CD14-positive monocyte (primary cell): Measurements from ENCODE around the gene SLC28A3. TPM values are rescaled to one million over a fixed set of nuclear protein-coding genes. Genes with fewer than 3 reads are reported as not detected.

Experiments
- DNase-seq, 3 donors: peaks; one replicate each; pipeline ENCODE4 v3.0.0-alpha.2; 2011 to 2022
- H2AFZ ChIP-seq: 2 replicates; pipeline ENCODE4 v1.6.0; 2012; ENCODE audit warnings: mild to moderate bottlenecking, low read depth, low read length, inconsistent platforms; ENCODE audit not compliant: insufficient read depth, poor library complexity, severe bottlenecking
- H3K27ac ChIP-seq, 2 donors: 1 replicate in 1 of 2; 2 replicates in 1 of 2; pipeline ENCODE4 v1.5.1; 2012 to 2013; ENCODE audit warnings: low read length in 2 of 2, control low read depth in 1 of 2, inconsistent platforms in 1 of 2, low read depth in 1 of 2, mild to moderate bottlenecking in 1 of 2
- H3K27me3 ChIP-seq, 2 donors: one replicate each; pipeline versions ENCODE4 v1.6.0 to v1.6.1; 2011 to 2013; ENCODE audit warnings: low read length in 2 of 2; ENCODE audit not compliant: control insufficient read depth in 2 of 2, insufficient read depth in 2 of 2
- H3K36me3 ChIP-seq, 2 donors: replicated peaks in 1 of 2; 1 replicate in 1 of 2; 2 replicates in 1 of 2; pipeline versions ENCODE4 v1.5.1 to v1.6.1; 2012 to 2013; ENCODE audit warnings: low read length in 2 of 2, control low read depth in 1 of 2, inconsistent platforms in 1 of 2, mild to moderate bottlenecking in 1 of 2; ENCODE audit not compliant: insufficient read depth in 2 of 2, control insufficient read depth in 1 of 2
- H3K4me1 ChIP-seq, 2 donors: 1 replicate in 1 of 2; 2 replicates in 1 of 2; pipeline versions ENCODE4 v1.5.1 to v1.6.1; 2012 to 2013; ENCODE audit warnings: low read length in 2 of 2, control low read depth in 1 of 2, inconsistent platforms in 1 of 2, mild to moderate bottlenecking in 1 of 2, moderate library complexity in 1 of 2; ENCODE audit not compliant: insufficient read depth in 2 of 2, control insufficient read depth in 1 of 2
- H3K4me2 ChIP-seq: replicated peaks from 2 replicates; pipeline ENCODE3; 2012; ENCODE audit warnings: low read length, moderate library complexity, mild to moderate bottlenecking; ENCODE audit not compliant: poor library complexity, severe bottlenecking; ENCODE audit errors: extremely low read depth
- H3K4me3 ChIP-seq, 3 experiments: fragments of 200-600 bp in 1 of 3; sonication (generic) in 1 of 3; replicated peaks in 1 of 3; 1 replicate in 2 of 3; 2 replicates in 1 of 3; pipeline ENCODE4 v1.5.1; 2011 to 2013; ENCODE audit warnings: low read length in 3 of 3, mild to moderate bottlenecking in 3 of 3, control low read depth in 2 of 3, low read depth in 2 of 3, inconsistent platforms in 1 of 3, moderate library complexity in 1 of 3
- H3K79me2 ChIP-seq: 2 replicates; pipeline ENCODE4 v1.6.0; 2012; ENCODE audit warnings: mild to moderate bottlenecking, control low read depth, inconsistent platforms, low read length, moderate library complexity; ENCODE audit not compliant: insufficient read depth
- H3K9ac ChIP-seq: 2 replicates; pipeline ENCODE4 v1.6.0; 2017; ENCODE audit warnings: low read length, mild to moderate bottlenecking; ENCODE audit not compliant: insufficient read depth, poor library complexity, severe bottlenecking
- H3K9me3 ChIP-seq, 2 donors: replicated peaks in 1 of 2; 1 replicate in 1 of 2; 2 replicates in 1 of 2; pipeline versions ENCODE4 v1.5.1 to v1.6.1; 2012 to 2013; ENCODE audit warnings: low read length in 2 of 2, control low read depth in 1 of 2; ENCODE audit not compliant: control insufficient read depth in 1 of 2, insufficient read depth in 1 of 2
- H4K20me1 ChIP-seq: 2 replicates; pipeline ENCODE4 v1.6.0; 2012; ENCODE audit warnings: mild to moderate bottlenecking, low read length, control low read depth, moderate library complexity; ENCODE audit not compliant: insufficient read depth
- H3K27ac Mint-ChIP-seq, 7 donors: one replicate each; pipeline ENCODE4 v1.8.0; 2020; ENCODE audit warnings: mild to moderate bottlenecking in 7 of 7, mixed read lengths in 7 of 7, moderate library complexity in 6 of 7, inconsistent platforms in 2 of 7
- H3K27me3 Mint-ChIP-seq, 3 donors: one replicate each; pipeline ENCODE4 v1.8.0; 2021 to 2022; ENCODE audit warnings: low read depth in 3 of 3, mild to moderate bottlenecking in 3 of 3, mixed read lengths in 3 of 3, moderate library complexity in 3 of 3, inconsistent platforms in 1 of 3
- H3K36me3 Mint-ChIP-seq, 2 donors: one replicate each; pipeline ENCODE4 v1.8.0; 2020; ENCODE audit warnings: mixed read lengths in 2 of 2, inconsistent platforms in 1 of 2, mild to moderate bottlenecking in 1 of 2
- H3K4me1 Mint-ChIP-seq: one replicate; pipeline ENCODE4 v1.8.0; 2020; ENCODE audit warnings: mild to moderate bottlenecking, mixed read lengths
- H3K4me3 Mint-ChIP-seq, 2 donors: one replicate each; pipeline ENCODE4 v1.8.0; 2020; ENCODE audit warnings: mild to moderate bottlenecking in 2 of 2, mixed read lengths in 2 of 2, moderate library complexity in 1 of 2
- H3K9me3 Mint-ChIP-seq, 7 donors: one replicate each; pipeline ENCODE4 v1.8.0; 2020 to 2022; ENCODE audit warnings: mixed read lengths in 7 of 7, mild to moderate bottlenecking in 6 of 7, moderate library complexity in 6 of 7, inconsistent platforms in 2 of 7
- CTCF ChIP-seq: fragments of 200-600 bp; IDR thresholded peaks from one replicate; pipeline ENCODE4 v1.8.0; 2022; ENCODE audit warnings: antibody characterized with exemption, mild to moderate bottlenecking
- WGBS: methylation state at CpG from one replicate; pipeline ENCODE4 v1.1.5; 2013; ENCODE audit warnings: missing lambda C conversion rate; ENCODE audit not compliant: insufficient coverage; 5-methylcytosine and 5-hydroxymethylcytosine counted together
- intact Hi-C, 2 donors: fragments of 100-400 bp; cut with micrococcal nuclease; formaldehyde crosslinking; loops; one replicate each; pipeline versions ENCODE4 v1.15.0 to v1.15.1; 2023
- polyA plus RNA-seq, 3 donors: library from polyadenylated mRNA; depleted of rRNA in 1 of 3; unstranded in 2 of 3; stranded (reverse) in 1 of 3; fragments of 300-500 nt in 2 of 3; fragments of >200 nt in 1 of 3; fragmentation: Illumina TruSeq in 2 of 3; gene quantifications; 1 replicate in 2 of 3; 2 replicates in 1 of 3; pipeline ENCODE4 v1.2.3, GENCODE V29; 2012 to 2021

SLC28A3 gene
- polyA plus RNA-seq, 3 donors = 1.9 TPM; not detected in 2

GRCh38 chr9:84315278-84315877 lies 25.2 kb downstream of the SLC28A3 start:
- intact Hi-C loops = loop anchor here in 1 of 2 donors (1.0 to 2.0 kb wide), 2 partner anchors 53 to 377 kb away; no protein-coding TSS in a partner anchor
- Histone ChIP-seq H3K79me2 (no peaks in the 10 kb centered on the region), H3K4me3 (peak overlapping the region in 1 of 3 experiments; percentile 19), H3K4me1 (peaks cover 7 to 9% of the 10 kb centered on the region in 2 donors), H2AFZ (peak overlapping the region; percentile 60), H4K20me1 (no peaks in the 10 kb centered on the region), H3K36me3 (no peaks in the 10 kb centered on the region), H3K27me3 (no peaks in the 10 kb centered on the region), H3K4me2 (peak overlapping the region; percentile 32), H3K9me3 (no peaks in the 10 kb centered on the region), H3K27ac (no peak overlapping the region), H3K9ac (no peak overlapping the region)
- TF ChIP-seq CTCF = peak; percentile 86
- Mint-ChIP-seq H3K9me3 (no peaks in the 10 kb centered on the region), H3K4me1 (peaks cover 18% of the 10 kb centered on the region), H3K36me3 (no peaks in the 10 kb centered on the region), H3K27ac (no peak overlapping the region), H3K4me3 (peak overlapping the region in 1 of 2 donors; percentile 29), H3K27me3 (no peaks in the 10 kb centered on the region)
- 0% methylated on average over 4 of the region's 8 CpGs for WGBS
- DNase-seq = peak; percentile 51 to 63 (median 57)

- Mint-ChIP-seq H3K4me1 (peaks cover 12% of the 10 kb centered on the region), H3K27me3 (no peaks in the 10 kb centered on the region), H3K36me3 (no peaks in the 10 kb centered on the region), H3K9me3 (no peaks in the 10 kb centered on the region), H3K27ac (no peak overlapping the region), H3K4me3 (no peak overlapping the region)
- H3K36me3 ChIP-seq = no peaks in the 10 kb centered on the region
- H3K4me3 ChIP-seq = no peak overlapping the region
- H3K4me2 ChIP-seq = no peak overlapping the region
- DNase-seq = no peak
- H3K9ac ChIP-seq = no peak overlapping the region
- no peak for TF ChIP-seq CTCF
- no peaks in the 10 kb centered on the region for H3K27me3 ChIP-seq
- no peaks in the 10 kb centered on the region for H3K79me2 ChIP-seq
- H2AFZ ChIP-seq = no peak overlapping the region
- H3K27ac ChIP-seq = no peak overlapping the region
- H4K20me1 ChIP-seq = no peaks in the 10 kb centered on the region
- WGBS = 60% methylated on average over 1 of the region's 2 CpGs
- intact Hi-C loops = loop anchor here (2.0 to 5.0 kb wide), 2 partner anchors 52 to 377 kb away; no protein-coding TSS in a partner anchor
- no peaks in the 10 kb centered on the region for H3K9me3 ChIP-seq
- H3K4me1 ChIP-seq = peaks cover 7 to 9% of the 10 kb centered on the region in 2 donors
Measured at GRCh38 chr9:84314306-84314705, 26.3 kb downstream of the SLC28A3 start.
